Measurements from ENCODE around the gene PRDM16. TPM values are rescaled to one million over a fixed set of nuclear protein-coding genes. Genes with fewer than 3 reads are reported as not detected.

The PRDM16 gene
- total and polyA plus RNA-seq, 2 of the 8 experiments (the other 6 are each of a cell fraction or from before 2014, with no cell fraction given): 0.39 to 0.43 TPM

GRCh38 chr1:3305156-3305555 is 236.2 kb downstream of the PRDM16 start:
- Histone ChIP-seq H3K27ac (ENCODE audit: low read depth, low read length) (no peak overlapping the region), H3K79me2 (ENCODE audit: control insufficient read depth in 1 of 2, insufficient read depth in 2 of 2, low read length in 2 of 2) (no peaks in the 10 kb centered on the region), H3K23ac (ENCODE audit: insufficient read length) (no peak overlapping the region), H2BK15ac (ENCODE audit: low read length) (no peak overlapping the region), H4K91ac (replicated peaks; ENCODE audit: insufficient read length, low read length) (no peak overlapping the region), H2BK5ac (ENCODE audit: low read depth, low read length) (no peak overlapping the region), H3K4me1 (replicated peaks in 1 of 4; ENCODE audit: control insufficient read depth in 3 of 4, insufficient read depth in 4 of 4, low read length in 3 of 4) (no peaks in the 10 kb centered on the region; a peak in 1 of 7 replicates), H3K4me2 (ENCODE audit: insufficient read depth in 1 of 2, low read depth in 2 of 2, low read length in 2 of 2) (no peak overlapping the region), H3K9me3 (ENCODE audit: insufficient read depth in 2 of 2, low read depth in 1 of 2, low read length in 1 of 2) (no peaks in the 10 kb centered on the region), H3K36me3 (ENCODE audit: control insufficient read depth in 2 of 4, insufficient read depth in 4 of 4, low read length in 3 of 4) (no peaks in the 10 kb centered on the region), H4K5ac (ENCODE audit: insufficient read length, low read depth, low read length) (no peak overlapping the region), H4K8ac (ENCODE audit: extremely low read depth, insufficient read depth, low read length) (no peak overlapping the region), H3K4me3 (ENCODE audit: extremely low read depth in 1 of 4, insufficient read depth in 2 of 4, low read depth in 3 of 4, low read length in 4 of 4) (no peak overlapping the region), H2BK120ac (replicated peaks; ENCODE audit: low read depth, low read length) (no peak overlapping the region), H3K79me1 (ENCODE audit: low read depth, low read length) (no peaks in the 10 kb centered on the region), H3K9ac (replicated peaks in 1 of 4; ENCODE audit: extremely low read depth in 1 of 4, low read depth in 3 of 4, low read length in 3 of 4) (no peak overlapping the region), H2BK12ac (ENCODE audit: low read depth, low read length) (no peak overlapping the region), H3K4ac (replicated peaks; ENCODE audit: insufficient read length, low read depth, low read length) (no peak overlapping the region), H3K56ac (replicated peaks; ENCODE audit: insufficient read length, low read depth, low read length) (no peak overlapping the region), H2BK20ac (ENCODE audit: low read length) (no peak overlapping the region), H2AK5ac (ENCODE audit: low read depth, low read length) (no peak overlapping the region), H3K18ac (ENCODE audit: extremely low read depth, low read length) (no peak overlapping the region), H4K20me1 (replicated peaks in 1 of 2; ENCODE audit: control insufficient read depth in 1 of 2, insufficient read depth in 2 of 2, low read length in 2 of 2) (no peaks in the 10 kb centered on the region), H3K27me3 (replicated peaks in 1 of 4; ENCODE audit: control insufficient read depth in 3 of 4, extremely low read depth in 1 of 4, insufficient read depth in 3 of 4, low read length in 3 of 4) (no peaks in the 10 kb centered on the region; a peak in 1 of 7 replicates), H3K23me2 (ENCODE audit: low read depth, low read length) (no peaks in the 10 kb centered on the region), H2AFZ (ENCODE audit: low read length) (no peak overlapping the region), H3K14ac (ENCODE audit: insufficient read length) (no peak overlapping the region)
- WGBS, 2 experiments (ENCODE audit: extremely low coverage in 1 of 2, insufficient coverage in 1 of 2, insufficient read length in 1 of 2, insufficient replicate concordance in 2 of 2, low coverage in 1 of 2, low lambda C conversion rate in 2 of 2, missing lambda C conversion rate in 1 of 2): 88% methylated on average over 13 of the region's 13 CpGs; no CpG with 5 or more reads in 1 of the 2 experiments
- FAIRE-seq (no peak), DNase-seq (ENCODE audit: low read depth in 1 of 2, low spot score in 2 of 2) (no peak)
- ChIA-PET CTCF (ENCODE audit: partially characterized antibody) (interaction anchor here (0.8 to 2.4 kb wide), 6 partner anchors 10 to 98 kb away, joined by 3 to 7 read pairs (median 3); no protein-coding TSS in a partner anchor), POLR2A (ENCODE audit: partially characterized antibody) (no interaction called here)
- TF ChIP-seq HDAC6 (IDR thresholded peaks at IDR 0.05; ENCODE audit: low read depth, low read length): no peak
- TF ChIP-seq TBP (IDR thresholded peaks at IDR 0.05; ENCODE audit: low read depth, low read length): no peak
- TF ChIP-seq BRCA1 (IDR thresholded peaks at IDR 0.05; ENCODE audit: low read depth, low read length): no peak
- TF ChIP-seq PHF8 (conservative IDR thresholded peaks at IDR 0.05; ENCODE audit: low read depth, low read length): no peak
- TF ChIP-seq CHD1 (IDR thresholded peaks at IDR 0.05; ENCODE audit: low read depth, low read length): no peak
- no peak for TF ChIP-seq KDM1A (IDR thresholded peaks at IDR 0.05; ENCODE audit: borderline replicate concordance, low read length)
- no peak for TF ChIP-seq JUN (IDR thresholded peaks at IDR 0.05; ENCODE audit: low read depth, low read length)
- no peak for TF ChIP-seq MAFK (IDR thresholded peaks at IDR 0.05; ENCODE audit: low read depth, low read length)
- TF ChIP-seq EGR1 (IDR thresholded peaks at IDR 0.05; ENCODE audit: borderline replicate concordance, low read depth, low read length): no peak
- TF ChIP-seq USF2 (IDR thresholded peaks at IDR 0.05; ENCODE audit: low read length): no peak

Data from H1 (cell line).